Esophagus squamous epithelium (tissue), 5 donors: ENCODE results near the gene CELF4. TPM values are rescaled to one million over a fixed set of nuclear protein-coding genes. Genes with fewer than 3 reads are reported as not detected.

ENCODE experiments used
- DNase-seq: peaks from one replicate; lab custom pipeline; 2025; lab: John Stamatoyannopoulos, UW
- H3K27ac ChIP-seq, 4 donors: fragments of 200-600 bp; sonication (generic); one replicate each; pipeline ENCODE4 v1.5.1; 2016 to 2019; ENCODE audit warnings: mild to moderate bottlenecking in 1 of 4
- H3K27me3 ChIP-seq, 4 donors: fragments of 200-600 bp; sonication (generic); 1 replicate in 3 of 4; 2 replicates in 1 of 4; pipeline versions ENCODE4 v1.5.1 to v1.6.0; 2017 to 2021; ENCODE audit warnings: antibody characterized with exemption in 1 of 4
- H3K36me3 ChIP-seq, 3 donors: fragments of 200-600 bp; sonication (generic); one replicate each; pipeline ENCODE4 v1.5.1; 2016 to 2019
- H3K4me1 ChIP-seq, 3 donors: fragments of 200-600 bp; sonication (generic); one replicate each; pipeline ENCODE4 v1.5.1; 2017 to 2019
- H3K4me3 ChIP-seq, 4 donors: fragments of 200-600 bp; sonication (generic); 1 replicate in 3 of 4; 2 replicates in 1 of 4; pipeline ENCODE4 v1.5.1; 2016 to 2019; ENCODE audit warnings: mild to moderate bottlenecking in 2 of 4, moderate library complexity in 1 of 4
- H3K9me3 ChIP-seq, 3 donors: fragments of 200-600 bp; sonication (generic); one replicate each; pipeline ENCODE4 v1.5.1; 2016 to 2019
- CTCF ChIP-seq, 6 experiments: fragments of 450-650 bp in 4 of 6; fragments of 200-600 bp in 2 of 6; sonication (generic) in 2 of 6; IDR thresholded peaks; one replicate each; pipeline ENCODE4 v1.5.1; 2016 to 2019; ENCODE audit warnings: antibody characterized with exemption in 6 of 6, mild to moderate bottlenecking in 4 of 6, moderate library complexity in 4 of 6
- POLR2A ChIP-seq, 4 donors: fragments of 450-650 bp; IDR thresholded peaks; one replicate each; pipeline ENCODE4 v1.6.1; 2017; ENCODE audit warnings: antibody characterized with exemption in 4 of 4, mild to moderate bottlenecking in 4 of 4, moderate library complexity in 3 of 4
- WGBS, 2 donors: methylation state at CpG; one replicate each; pipeline ENCODE4 v1.1.5; 2018; 5-methylcytosine and 5-hydroxymethylcytosine counted together
- intact Hi-C: fragments of 100-400 bp; cut with DNase I; formaldehyde crosslinking; loops from one replicate; pipeline ENCODE4 v1.15.0; 2022
- total RNA-seq, 4 donors: library from RNA; depleted of rRNA; stranded (reverse); fragments of >200 nt; gene quantifications; one replicate each; pipeline ENCODE4 v1.1.0, GENCODE V29; 2016
- donor health status: DM: yes; HTN: yes; CAD: no.

Gene CELF4
- total RNA-seq, 4 donors from 2014 or later = not detected

GRCh38 chr18:37246779-37247340 lies 318.7 kb downstream of the CELF4 start:
- 82 to 89% methylated on average over 13 of the region's 13 CpGs for WGBS, 2 donors
- Histone ChIP-seq H3K27ac (no peak overlapping the region), H3K4me3 (no peak overlapping the region), H3K36me3 (no peaks in the 10 kb centered on the region), H3K4me1 (no peaks in the 10 kb centered on the region), H3K27me3 (peaks cover 0 to 54% (median 0%) of the 10 kb centered on the region in 4 donors), H3K9me3 (no peaks in the 10 kb centered on the region)
- DNase-seq = no peak
- intact Hi-C loops = no loop called here
- no peak for TF ChIP-seq POLR2A (IDR thresholded peaks at IDR 0.05)

GRCh38 chr18:37244618-37245017 lies 321.0 kb downstream of the CELF4 start:
- DNase-seq = no peak
- Histone ChIP-seq H3K9me3 (no peaks in the 10 kb centered on the region), H3K27me3 (peaks cover 0 to 38% (median 0%) of the 10 kb centered on the region in 4 donors), H3K36me3 (no peaks in the 10 kb centered on the region), H3K27ac (no peak overlapping the region), H3K4me1 (no peaks in the 10 kb centered on the region), H3K4me3 (no peak overlapping the region)
- no peak for TF ChIP-seq POLR2A (IDR thresholded peaks at IDR 0.05)
- no peak for TF ChIP-seq CTCF (IDR thresholded peaks at IDR 0.05)
- 85 to 88% methylated on average over 12 of the region's 13 CpGs for WGBS, 2 donors
- intact Hi-C loops = no loop called here

GRCh38 chr18:37243741-37244140 lies 321.9 kb downstream of the CELF4 start:
- WGBS, 2 donors = 36 to 38% methylated on average over 15 to 36 of the region's 36 CpGs
- intact Hi-C loops = no loop called here
- no peak for DNase-seq

GRCh38 chr18:37242826-37243560 lies 322.6 kb downstream of the CELF4 start:
- Histone ChIP-seq H3K4me1 (no peaks in the 10 kb centered on the region), H3K27ac (no peak overlapping the region), H3K9me3 (no peaks in the 10 kb centered on the region), H3K4me3 (no peak overlapping the region), H3K27me3 (peaks cover 0 to 27% (median 0%) of the 10 kb centered on the region in 4 donors), H3K36me3 (no peaks in the 10 kb centered on the region)
- TF ChIP-seq CTCF (IDR thresholded peaks at IDR 0.05) = no peak
- TF ChIP-seq POLR2A (IDR thresholded peaks at IDR 0.05) = no peak
- no peak for DNase-seq
- WGBS, 2 donors = 68 to 77% methylated on average over 4 of the region's 4 CpGs
- intact Hi-C loops = no loop called here

More at GRCh38 chr18:37243741-37244140, 321.9 kb downstream of the CELF4 start:
- no peaks in the 10 kb centered on the region for H3K9me3 ChIP-seq
- TF ChIP-seq POLR2A (IDR thresholded peaks at IDR 0.05) (no peak), CTCF (IDR thresholded peaks at IDR 0.05) (no peak)
- H3K4me1 ChIP-seq = no peaks in the 10 kb centered on the region
- no peak overlapping the region for H3K4me3 ChIP-seq
- no peak overlapping the region for H3K27ac ChIP-seq
- H3K27me3 ChIP-seq = peaks cover 0 to 30% (median 0%) of the 10 kb centered on the region in 4 donors
- no peaks in the 10 kb centered on the region for H3K36me3 ChIP-seq

- H3K4me1 ChIP-seq = no peaks in the 10 kb centered on the region
- no peaks in the 10 kb centered on the region for H3K9me3 ChIP-seq
- no peak for DNase-seq
- H3K27me3 ChIP-seq = peaks cover 0 to 27% (median 0%) of the 10 kb centered on the region in 4 donors
- no peak for TF ChIP-seq CTCF (IDR thresholded peaks at IDR 0.05)
- no peak for TF ChIP-seq POLR2A (IDR thresholded peaks at IDR 0.05)
- no peak overlapping the region for H3K4me3 ChIP-seq
- H3K36me3 ChIP-seq = no peaks in the 10 kb centered on the region
- no peak overlapping the region for H3K27ac ChIP-seq
- 59 to 66% methylated on average over 5 of the region's 6 CpGs for WGBS, 2 donors
- intact Hi-C loops = no loop called here
Observed at GRCh38 chr18:37242091-37242490, 323.5 kb downstream of the CELF4 start.
